Measurements from ENCODE around the gene GYS1.

GYS1 gene

GRCh38 chr19:49017666-49018351 lies 24.7 kb upstream of the GYS1 start:
- DNase-seq = peak; percentile 17 to 22

- no peak for DNase-seq
Measured at GRCh38 chr19:49017041-49017665, 24.0 kb upstream of the GYS1 start, which contains the start of gene LHB. Gene LHB (minus strand): TSS chr19:49017091. CDS start chr19:49017081, 10 bp downstream.

DNA sequence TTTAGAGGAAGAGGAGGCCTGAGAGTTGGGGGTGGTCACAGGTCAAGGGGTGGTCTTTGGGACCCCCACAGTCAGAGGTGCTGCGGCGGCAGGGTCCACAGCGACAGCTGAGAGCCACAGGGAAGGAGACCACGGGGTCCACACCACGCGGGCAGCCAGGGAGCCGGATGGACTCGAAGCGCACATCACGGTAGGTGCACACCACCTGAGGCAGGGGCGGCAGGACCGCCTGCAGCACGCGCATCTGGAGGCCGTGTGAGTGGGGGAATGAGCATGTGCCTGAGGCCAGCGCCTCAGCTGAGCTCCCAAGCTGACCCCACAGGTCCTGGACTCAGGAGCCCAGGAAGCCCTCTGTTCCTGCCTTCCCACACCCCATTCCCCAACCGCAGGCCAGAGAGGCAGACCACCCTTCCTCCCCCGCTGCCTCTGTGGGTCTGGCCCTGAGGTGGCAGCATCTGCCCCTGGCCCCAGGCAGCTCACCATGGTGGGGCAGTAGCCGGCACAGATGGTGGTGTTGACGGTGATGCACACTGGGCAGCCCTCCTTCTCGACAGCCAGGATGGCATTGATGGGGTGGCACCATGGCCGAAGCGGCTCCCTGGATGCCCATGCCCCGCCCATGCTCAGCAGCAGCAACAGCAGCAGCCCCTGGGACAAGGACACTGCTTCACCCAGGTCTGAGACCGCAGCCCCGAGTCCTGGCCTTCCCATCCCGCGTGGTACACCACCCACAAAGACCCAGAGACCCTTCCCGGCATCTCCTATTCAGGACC lies 23.1 kb upstream of the GYS1 start:
- no peak for DNase-seq

- no peak for DNase-seq
Measured at GRCh38 chr19:49014870-49015255, 21.8 kb upstream of the GYS1 start.

- no peak for DNase-seq
Measured at GRCh38 chr19:49014123-49014869, 21.2 kb upstream of the GYS1 start.

DNA sequence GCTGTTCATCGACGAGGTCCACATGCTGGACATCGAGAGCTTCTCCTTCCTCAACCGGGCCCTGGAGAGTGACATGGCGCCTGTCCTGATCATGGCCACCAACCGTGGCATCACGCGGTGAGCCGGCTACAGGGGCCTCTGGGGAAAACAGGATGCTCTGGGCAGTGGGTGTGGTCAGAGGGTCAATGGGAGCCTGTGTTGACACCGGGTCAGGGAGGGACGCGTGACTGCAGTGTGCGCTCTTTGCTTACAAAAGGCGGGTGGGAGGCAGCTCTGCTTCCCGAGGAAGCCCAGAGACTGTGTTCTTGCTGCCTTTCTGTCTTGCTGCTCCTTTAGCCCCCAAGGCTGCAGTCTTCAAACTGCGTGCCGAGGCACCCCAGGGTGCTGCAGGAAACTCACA lies 18.1 kb upstream of the GYS1 start:
- no peak for DNase-seq

- no peak for DNase-seq
Measured at GRCh38 chr19:49010453-49010852, 17.3 kb upstream of the GYS1 start.

- no peak for DNase-seq
Measured at GRCh38 chr19:49009828-49010227, 16.7 kb upstream of the GYS1 start.

DNA sequence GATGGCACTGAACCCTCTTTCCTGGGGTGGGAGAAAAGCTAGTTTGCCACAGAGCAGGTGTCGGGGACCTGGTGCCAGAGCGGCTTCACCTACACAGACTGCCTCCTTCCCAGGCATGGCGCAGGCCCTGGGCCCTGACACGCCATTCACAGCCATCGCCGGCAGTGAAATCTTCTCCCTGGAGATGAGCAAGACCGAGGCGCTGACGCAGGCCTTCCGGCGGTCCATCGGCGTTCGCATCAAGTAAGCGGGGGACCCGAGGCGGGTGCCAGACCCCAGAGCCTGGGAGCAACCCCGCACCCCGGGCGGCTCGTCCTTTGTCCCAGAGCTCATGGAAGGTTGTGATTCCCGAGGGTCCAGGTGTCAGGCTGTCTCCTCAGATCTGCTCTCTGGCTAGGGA lies 13.8 kb upstream of the GYS1 start:
- DNase-seq = no peak

GRCh38 chr19:49004964-49005614 lies 12.0 kb upstream of the GYS1 start:
- DNase-seq = no peak

DNA sequence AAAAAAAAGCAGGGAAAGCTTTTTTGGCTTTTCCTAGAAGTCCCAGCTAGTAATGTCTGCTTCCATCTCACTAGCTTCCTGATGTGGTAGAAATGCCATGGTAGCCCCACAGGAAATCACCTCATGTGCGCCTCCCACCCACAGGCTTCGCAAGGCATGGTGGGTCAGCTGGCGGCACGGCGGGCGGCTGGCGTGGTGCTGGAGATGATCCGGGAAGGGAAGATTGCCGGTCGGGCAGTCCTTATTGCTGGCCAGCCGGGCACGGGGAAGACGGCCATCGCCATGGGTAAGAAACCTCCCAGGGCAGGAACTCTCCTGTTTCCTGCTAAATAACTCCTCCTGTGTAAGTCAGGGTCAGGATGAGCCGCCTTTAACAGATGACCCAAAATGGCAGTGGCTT lies 11.0 kb upstream of the GYS1 start:
- no peak for DNase-seq

DNA sequence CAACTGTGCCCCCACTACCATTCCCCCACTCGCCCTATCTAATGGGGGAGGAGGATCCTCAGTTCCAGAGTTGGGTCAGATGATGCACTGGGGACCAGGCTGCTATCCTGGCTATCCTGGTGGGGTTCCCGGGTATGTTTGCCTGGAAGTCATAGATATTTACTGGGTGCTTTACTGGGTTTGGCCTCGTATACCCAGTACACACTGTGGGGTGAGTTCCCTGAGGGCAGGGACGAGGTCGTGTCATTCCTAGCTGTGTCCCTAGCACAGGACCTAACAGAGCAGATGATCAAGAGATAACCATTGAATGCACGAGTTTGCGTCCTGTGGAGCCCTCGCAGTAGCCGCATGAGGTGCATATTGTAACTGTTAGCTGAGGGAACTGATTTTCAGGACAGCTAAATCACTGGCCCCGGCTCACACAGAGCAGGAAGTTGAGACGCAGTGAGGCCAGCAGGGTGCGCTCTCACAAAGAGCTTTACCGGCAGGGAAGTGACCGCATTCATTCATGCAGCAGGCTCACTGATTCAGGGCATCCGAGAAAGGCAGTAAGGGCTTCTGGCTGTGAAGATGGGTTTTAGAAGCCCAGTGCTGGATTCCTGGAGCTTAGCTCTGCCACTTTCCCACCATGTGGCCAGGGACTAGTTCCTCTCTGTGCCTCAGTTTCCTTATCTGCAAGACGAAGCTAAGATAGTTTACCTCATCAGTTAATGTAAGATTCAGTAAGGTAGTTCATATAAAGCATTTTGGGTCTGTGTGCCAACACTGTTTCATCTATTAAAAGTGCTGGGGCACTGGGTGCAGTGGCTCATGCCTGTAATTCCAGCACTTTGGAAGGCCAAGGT lies 6.6 kb upstream of the GYS1 start:
- peak in 1 of 2 donors; percentile 10 for DNase-seq

GRCh38 chr19:48997972-48998371 lies 4.9 kb upstream of the GYS1 start:
- peak; percentile 4 to 9 for DNase-seq

DNA sequence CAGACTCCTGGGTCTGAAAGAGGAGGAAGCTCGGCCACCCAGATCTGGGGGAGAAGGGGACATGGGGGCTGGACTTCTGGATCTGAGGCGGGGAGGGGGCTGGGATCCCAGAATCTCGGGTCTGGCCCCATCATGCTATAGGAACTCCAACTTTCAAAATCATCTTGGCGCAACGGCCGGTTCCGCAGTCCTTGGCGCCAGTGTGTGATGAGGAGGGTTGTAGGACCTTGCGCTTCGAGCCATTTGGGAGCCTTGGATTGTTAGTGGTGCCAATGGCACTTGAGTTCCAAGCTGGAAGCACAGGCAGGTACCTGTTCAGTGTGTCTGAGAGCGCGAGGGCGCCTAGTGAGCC lies 902 bp upstream of the GYS1 start:
- DNase-seq = no peak

DNA sequence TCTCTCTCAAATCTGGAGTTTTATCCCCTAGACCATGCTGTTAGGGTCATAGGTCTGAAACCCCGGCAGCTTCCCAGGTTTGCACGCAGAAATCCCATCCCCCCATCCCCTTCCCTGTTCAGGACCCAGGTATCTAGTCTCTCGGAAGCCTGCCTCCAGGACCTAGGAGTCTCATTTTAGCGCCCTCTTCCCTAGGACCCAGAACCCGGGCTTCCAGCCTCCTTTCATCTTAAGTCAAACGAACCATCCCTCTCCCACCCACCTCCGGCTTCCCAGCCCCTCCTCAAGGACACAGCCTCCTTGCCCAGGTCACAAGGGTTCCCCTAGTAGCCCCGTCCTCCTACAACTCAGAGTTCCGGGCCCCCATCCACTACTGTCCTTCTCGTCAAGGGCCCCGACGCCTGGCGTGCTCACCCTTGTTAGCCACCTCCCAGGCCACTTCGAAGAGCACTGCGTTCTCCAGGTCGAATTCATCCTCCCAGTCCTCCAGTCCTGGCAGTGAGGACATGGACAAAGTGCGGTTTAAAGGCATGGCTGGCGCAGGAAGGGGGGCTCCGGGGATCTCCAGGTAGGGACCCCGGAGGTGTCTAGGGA lies 431 bp downstream of the GYS1 start:
- DNase-seq = peak in 1 of 2 donors; percentile 50

GRCh38 chr19:48991873-48992580 lies 1.1 kb downstream of the GYS1 start:
- DNase-seq = peak in 1 of 2 donors; percentile 21

GRCh38 chr19:48991011-48991609 lies 2.0 kb downstream of the GYS1 start:
- DNase-seq = no peak

DNA sequence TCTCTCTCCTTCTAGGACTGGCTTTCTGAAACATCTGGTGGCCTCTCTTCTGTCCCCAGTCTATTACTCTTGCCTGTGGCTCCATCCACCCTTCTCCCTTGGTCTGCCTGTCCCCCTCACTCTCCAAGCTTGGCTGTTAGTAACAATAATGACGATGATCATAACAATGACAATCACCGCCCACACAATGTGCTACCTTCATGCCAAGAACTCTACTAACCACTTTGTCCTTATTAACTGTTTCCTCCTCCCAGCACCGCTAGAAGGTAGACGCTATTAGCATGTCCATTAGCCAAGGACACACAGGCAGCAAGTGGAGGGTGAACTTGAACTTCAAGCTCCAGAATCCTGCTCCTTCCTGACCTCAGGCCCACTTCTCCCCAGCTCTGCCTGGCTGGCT lies 2.7 kb downstream of the GYS1 start:
- no peak for DNase-seq

- no peak for DNase-seq
Measured at GRCh38 chr19:48989701-48990291, 3.3 kb downstream of the GYS1 start.

GRCh38 chr19:48988860-48989259 lies 4.2 kb downstream of the GYS1 start:
- DNase-seq = no peak

Data from bone marrow (tissue), 2 donors.